NCI-H1436 treated with DMSO at 0.1 percent for 48 hours (cell line): Measurements from ENCODE around the gene TMEM163.

Experiments used
- DNase-seq: peaks from one replicate; lab custom pipeline; 2025; lab: John Stamatoyannopoulos, UW

Gene TMEM163

DNA sequence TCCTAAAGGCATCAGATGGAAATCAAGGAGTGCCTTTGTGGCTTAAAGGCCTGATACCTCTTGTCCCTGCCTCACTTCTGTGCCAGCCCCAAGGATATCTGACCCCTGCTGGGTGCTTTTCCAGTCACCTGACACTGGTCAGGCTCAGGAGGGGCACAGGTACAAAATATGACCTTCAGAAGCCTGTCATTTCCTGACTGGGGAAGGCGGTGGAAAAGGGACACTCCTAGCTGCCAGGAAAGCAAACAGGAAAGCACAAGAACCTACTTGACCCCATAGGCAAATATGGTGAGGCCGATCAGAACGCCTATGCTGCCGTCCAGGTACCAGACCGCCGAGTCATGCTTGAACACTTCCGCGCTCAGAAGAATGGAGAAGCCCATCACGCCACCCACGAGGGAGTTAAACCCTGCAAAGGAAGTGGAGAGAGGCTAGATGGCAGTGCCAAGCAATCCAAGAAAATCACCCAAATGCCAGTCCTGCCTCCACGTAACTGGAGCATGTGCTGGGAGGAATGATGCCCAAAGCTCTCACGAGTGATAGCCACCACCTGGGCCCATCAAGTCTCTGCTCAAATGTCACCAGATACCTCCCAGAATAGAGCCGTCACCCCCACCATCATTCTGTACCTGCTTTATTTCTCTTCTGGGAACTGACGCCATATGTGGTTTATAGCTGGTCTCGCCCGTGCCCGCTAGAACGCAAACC, 260.9 kb downstream of the TMEM163 start:
- no peak for DNase-seq

DNA sequence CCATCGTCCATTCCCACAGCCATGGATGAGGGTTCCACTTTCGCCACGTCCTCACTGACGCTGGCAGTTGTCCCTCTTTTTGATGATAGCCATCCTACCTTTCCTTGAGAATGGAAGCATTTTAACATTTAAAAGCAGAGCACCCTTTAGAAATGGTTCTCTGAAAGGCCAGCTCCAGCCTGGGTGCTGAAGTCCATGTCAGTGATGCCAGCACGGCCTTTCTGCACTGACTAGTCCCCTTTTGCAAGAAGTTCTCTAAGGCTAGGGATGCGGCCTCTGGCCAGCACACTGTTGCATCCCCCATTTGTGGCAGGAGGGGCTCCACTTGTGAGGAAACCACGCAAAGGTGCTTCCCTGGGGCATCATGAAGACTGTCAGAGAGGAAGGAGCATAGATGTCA, 261.4 kb downstream of the TMEM163 start:
- no peak for DNase-seq

DNA sequence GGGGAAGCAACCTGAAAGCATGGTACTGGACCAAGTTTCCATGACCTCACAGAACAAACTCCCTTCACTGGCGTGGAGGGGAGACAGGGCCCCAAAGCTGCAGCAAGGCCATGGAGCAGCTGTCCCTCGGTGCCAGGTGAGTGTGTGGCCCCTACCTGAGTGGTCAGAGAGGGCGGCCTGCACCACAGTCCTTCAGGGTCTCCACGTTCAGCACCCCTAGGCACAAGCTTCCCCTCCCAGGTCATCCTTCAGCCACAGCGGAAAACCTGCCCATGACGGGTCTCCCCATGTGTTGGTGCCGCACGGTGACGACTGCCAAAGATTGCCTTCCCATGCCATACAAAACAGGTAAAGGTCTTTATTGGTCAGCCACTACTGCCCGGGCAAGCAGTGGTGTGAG, 263.4 kb downstream of the TMEM163 start:
- no peak for DNase-seq

DNA sequence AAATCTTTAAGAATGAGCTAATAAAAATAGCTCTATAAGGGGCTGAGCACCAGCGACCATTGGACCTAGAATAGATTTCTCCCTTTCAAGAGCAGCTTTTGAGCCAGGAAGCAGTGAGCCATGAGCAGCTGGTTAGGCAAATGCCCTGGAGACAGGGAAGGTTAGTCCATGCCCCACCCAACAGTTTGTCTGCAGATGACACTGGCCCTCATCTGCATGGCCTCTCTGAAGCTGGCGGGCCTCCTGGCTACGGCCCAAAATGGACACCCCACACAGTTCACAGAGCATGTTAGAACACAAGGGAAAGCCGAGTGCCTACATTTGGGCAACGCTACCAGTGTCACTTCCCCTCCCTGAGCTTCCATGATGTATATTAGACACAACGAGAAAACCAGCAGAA, 263.9 kb downstream of the TMEM163 start:
- DNase-seq: no peak

DNA sequence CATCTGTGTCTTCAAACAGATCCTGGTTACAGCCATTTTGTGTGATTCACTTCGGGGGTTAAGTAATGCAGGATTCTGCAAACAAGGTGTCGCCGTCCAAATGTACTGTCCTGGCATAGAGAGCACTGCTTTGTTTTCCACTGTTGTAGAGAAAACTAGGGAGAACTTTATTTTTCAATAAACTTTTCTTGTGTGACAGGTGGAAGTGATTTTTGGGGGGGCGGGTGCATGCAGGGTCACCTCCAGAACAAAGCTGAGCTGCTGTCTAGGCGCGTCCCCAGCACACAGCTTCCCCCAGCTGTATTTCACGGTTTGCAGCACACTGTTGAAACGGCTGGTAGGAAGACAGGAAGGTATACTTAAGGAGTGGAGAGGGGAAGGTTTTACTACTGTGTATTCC, 264.4 kb downstream of the TMEM163 start:
- no peak for DNase-seq

DNA sequence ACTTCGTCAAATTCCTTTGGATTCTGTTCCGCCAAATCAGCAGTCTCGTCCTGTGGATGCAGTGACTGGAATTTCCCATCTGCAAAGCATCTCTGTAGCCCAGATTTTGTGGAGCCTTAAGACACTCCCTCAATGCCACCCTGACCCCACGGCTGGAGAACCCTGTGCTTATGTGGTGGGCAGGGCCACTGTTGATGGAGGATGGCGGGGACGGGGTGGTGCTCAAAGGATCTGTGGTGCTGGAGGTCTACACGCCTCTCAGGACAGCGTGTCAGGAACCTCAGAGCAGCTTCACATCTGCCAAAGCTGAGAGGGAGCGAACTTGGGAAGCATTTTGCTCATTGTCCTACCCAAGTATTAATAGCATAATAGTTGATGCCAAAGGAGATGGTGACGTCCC, 264.8 kb downstream of the TMEM163 start:
- DNase-seq: no peak

DNA sequence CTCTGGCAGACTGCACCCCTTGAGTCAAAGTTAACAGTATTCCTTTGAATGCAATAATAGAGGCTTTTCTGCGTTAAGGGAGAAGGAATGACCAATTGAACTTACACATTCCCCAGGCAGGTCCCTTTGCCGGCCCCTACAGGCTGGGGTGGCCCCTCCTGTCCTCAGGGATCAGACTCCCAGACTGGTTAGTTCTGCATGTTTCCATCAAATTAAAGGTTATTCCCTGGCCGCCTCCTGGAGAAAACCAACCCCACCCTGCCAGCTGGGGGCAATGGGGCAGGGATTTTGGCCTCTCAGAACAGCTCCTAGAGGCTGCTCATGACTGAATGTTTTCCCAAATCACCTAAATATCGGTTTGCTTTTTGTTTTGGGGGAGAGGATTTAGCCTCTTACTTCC, 265.3 kb downstream of the TMEM163 start:
- no peak for DNase-seq

DNA sequence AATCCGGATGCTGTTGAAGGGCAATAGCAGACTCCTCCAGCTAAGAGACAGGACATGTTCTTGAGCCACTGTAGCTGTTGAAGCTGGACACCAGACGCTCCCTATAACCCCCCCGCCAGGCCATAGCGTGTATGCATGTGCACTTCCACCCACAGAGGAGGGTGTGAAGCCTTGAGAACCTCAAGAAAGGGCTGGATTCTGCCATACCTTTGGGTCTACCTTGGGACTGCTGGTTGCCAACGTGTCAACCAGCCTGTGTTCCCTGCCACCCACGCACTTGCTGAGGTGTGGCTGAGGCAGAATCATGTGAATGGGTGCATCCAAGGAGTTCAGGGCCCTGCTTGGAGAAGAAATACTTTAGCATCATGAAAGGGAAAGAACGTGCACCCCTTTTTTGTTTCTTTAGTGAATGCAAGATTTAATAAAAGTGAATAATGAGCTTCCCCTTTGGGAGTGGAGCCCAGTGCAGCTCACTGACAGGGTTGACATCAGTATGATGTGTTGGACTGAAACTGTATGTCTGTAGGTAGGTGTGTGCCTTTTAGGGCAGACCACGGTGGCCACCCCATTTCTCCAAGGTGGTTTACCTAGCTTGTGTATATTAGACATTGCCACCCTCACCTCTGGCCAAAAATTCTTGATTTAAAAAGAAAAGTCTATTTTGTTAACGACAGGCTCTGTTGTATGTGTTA, 266.6 kb downstream of the TMEM163 start:
- DNase-seq: no peak

DNA sequence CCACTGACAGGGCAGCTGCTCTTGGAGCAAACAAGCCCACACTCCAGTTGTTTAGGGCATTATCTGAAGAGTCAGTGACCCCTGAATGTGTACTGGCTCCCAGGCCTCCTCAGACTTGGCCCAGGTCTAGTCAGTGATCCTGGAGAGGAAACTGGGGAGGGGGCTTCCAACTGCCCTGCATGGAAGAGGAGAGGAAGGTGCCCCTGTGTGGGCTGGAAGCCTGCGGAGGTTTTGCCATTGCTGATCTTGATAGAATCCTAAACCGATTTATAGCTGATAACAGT, 267.5 kb downstream of the TMEM163 start:
- DNase-seq: no peak

DNA sequence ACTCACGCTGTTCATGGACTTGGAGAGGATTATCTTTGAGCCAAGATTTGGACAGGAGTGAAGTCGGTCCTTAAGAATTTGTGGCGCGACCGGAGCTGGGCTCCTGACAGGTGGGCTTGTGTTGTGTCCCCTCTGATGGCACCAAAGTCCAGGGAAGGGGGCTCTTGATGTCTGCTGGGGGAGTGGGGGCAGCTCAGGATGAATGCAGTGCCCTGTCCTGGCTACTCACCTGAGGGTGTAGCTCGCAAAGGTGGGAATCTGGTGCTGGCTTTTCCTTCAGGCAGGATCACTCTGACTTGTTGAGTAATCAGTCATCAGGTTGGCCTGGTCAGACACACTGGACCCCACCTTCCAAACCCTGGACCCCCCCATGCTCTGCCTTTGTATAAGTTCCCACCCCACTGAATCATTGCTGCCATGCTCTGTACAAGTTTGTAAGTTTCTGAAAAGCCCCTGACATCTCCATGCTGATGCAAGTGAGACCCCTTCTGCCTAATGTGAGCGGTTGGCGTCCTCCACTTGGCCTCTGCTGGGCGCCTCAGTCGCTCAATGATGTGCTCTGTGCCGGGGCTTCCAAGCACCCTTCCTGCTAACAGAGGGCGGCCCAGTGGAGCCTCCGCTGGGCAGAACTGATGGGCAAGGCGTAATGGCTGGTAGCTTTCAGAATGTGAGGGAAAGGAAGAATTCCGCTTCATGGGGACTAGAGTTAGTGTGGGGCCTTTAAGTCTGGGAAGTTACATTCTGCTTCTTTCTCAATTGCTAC, 268.9 kb downstream of the TMEM163 start:
- DNase-seq: no peak

DNA sequence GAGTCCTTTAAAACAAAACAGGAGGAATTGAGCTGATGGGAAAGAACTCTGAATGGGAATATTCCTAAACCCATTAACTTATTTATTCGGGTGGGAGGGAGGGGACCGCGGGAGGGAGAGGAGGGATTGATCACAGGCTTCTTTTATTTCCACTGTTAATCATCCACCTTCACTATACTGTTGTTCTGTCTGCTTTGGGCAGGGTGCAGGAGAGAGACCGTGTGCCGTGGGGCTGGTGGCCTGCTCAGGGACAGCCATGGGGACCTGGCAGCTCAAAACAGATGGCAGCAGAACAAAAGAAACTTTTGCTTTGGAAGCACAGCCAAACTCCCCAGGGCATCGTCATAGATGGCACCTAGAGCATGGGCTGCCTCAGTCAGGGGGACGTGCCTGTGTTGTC, 269.6 kb downstream of the TMEM163 start:
- DNase-seq: no peak

DNA sequence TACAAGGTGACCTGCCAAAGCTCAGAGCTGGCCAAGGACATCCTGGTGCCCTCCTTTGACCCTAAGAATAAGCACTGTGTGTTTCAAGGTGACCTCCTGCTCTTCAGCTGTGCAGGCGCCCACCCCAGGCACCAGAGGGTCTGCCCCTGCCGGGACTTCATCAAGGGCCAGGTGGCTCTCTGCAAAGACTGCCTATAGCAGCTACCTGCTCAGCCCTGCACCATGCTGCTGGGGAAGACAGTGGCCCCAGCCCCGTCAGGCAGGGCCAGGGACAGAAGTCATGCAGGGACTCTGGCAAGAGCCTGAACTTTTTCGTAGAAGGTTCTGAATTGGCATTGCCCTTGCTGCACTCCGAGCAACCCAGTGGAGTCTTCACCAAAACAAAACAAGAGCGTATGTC, 270.1 kb downstream of the TMEM163 start:
- DNase-seq: no peak

DNA sequence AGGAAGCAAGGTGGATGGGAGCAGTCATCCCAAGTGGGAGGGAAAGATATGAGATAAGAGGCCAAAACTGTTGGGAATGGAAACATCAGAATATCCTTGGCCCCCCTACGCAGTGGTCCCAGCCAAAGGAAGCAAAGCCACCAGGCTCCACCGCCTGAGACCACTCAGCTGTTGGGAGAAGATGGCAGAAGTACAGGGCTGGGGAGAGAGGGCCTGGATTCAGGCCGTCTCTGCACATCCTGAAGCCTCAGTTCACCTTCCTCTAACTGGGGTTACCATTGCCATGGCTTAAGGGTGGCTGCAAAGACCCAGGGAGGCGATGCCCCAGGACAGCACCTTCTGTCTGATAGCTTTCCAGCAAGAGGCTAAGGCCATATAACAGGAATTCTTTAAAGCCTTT, 271.1 kb downstream of the TMEM163 start:
- no peak for DNase-seq

DNA sequence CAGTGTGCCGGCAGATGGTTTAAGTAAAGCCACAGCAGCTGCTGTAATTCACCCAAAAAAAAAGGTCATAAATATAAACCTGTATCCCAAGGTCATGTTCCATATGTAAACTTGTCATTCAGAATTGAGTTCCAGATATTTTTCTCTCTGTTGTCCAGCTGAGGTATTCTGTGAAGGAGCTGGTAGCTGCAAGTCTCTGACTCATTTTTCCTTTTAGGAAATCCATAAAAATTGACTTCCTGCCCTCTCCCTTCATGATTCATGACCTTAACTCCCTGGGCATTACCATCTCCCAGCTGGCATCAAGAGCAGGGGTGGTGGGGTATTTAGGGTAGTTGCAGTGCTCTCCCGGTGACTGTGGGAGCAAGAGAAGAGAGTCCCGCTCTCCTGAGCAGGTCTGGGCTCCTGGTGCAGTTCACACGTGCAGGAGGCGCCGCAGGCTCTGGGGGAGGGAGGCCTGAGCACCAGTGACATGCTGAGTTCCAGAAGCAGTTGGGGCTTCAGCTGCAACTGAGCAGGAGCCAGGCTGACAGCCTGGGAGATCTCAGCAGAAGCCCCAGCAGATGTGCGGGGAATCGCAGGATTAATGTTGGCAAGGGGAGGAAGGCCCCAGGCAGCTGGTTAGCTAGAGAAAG, 272.3 kb downstream of the TMEM163 start:
- DNase-seq: no peak

DNA sequence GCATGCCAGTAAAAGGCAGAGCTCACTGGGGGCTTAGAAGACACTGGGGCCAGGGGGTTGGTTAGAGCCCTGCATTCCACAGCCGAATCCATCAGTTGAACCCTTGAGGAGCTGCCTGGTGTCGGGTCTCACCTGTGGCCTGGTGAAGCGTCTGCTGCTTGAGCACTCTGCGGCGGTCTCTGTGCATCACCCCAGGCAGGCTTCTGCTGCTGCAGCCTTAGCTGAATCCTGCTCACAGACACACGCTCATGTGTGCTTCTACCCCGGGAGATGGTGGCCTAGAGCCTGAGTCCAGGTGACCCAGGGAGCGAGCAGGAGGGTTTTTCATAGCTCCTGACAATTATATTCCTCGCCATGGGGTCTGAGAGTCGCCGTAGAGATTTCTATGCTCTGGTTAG, 272.8 kb downstream of the TMEM163 start:
- no peak for DNase-seq

DNA sequence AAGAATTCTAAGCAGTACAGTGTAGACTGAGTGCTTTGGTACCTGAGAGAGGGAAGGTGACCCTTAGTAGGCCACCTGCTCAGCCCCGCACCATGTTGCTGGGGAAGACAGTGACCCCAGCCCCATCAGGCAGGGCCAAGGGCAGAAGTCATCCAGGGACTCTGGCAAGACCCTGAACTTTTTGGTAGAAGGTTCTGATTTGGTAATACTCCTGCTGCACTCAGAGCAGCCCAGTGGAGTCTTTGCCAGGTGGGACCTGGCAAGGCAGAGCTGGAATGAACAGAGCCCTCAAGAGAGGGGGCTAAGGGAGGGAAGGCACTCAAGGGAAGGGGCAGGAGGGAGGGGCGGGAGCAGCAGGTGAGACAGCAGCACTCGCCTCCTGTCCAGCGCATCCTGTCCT, 273.7 kb downstream of the TMEM163 start:
- no peak for DNase-seq

DNA sequence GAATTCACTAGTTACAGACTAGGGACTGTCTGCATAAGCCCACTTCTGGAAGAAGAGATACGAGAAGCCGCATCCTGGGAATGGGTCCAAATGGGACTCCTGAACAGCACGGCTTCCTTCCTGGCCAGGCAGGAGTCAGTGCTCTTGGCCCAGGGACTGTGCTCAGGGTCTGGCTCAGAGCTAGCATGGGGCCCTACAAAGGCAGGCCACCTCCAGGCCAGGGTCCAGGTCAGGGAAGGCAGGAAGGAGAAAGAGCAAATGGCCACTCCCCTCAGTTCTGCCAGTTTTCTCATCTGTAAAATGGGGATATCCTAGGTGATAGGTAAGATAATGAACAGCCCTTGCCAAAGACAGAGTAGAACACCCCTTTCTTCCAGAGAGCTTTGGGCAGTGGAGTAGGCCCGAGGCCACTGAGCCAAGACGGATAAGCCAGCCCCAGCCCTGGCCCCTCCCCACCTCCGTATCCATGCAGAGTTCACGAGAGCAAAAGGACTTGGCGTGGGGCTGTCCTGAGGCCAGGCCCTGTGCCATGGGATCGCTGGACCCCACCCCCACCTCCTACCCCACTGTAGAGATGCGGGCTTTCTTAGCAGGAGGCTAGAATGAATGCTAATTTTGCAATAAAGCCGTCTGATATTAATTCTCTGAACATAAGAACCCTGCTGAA, 274.9 kb downstream of the TMEM163 start:
- no peak for DNase-seq

DNA sequence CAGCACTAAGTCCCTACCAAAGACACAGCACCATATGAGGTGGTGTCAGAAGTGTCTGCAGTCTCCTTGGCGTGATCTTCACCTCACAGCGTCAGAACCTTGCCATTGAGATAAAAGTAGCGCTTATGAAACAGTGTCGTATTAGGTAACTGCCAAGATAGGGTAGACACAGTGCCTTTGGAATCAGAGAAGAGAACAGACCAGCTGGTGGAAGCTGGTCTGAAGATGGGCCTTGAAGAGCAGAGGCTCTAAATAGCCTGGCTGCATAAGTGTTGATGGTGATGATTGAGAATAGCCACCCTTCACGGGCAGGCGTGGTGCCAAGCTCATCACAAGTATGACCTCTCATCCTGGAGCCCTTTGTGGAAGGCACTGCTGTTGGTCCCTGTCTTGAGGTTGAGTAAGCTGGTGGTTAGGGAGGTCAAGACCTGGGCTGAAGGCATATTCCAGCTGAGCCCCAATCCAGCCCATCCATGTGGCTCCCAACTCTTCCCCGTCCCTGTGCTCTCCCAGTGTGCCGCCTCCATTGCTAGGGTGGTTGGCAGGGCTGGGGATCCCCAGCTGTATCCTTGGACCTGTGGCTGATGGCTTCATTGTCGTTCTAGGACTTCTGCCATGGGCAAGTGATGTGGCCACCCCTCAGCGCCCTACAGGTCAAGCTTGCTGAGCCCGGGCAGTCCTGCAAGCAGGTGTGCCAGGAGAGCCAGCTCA, 277.5 kb downstream of the TMEM163 start:
- DNase-seq: no peak

DNA sequence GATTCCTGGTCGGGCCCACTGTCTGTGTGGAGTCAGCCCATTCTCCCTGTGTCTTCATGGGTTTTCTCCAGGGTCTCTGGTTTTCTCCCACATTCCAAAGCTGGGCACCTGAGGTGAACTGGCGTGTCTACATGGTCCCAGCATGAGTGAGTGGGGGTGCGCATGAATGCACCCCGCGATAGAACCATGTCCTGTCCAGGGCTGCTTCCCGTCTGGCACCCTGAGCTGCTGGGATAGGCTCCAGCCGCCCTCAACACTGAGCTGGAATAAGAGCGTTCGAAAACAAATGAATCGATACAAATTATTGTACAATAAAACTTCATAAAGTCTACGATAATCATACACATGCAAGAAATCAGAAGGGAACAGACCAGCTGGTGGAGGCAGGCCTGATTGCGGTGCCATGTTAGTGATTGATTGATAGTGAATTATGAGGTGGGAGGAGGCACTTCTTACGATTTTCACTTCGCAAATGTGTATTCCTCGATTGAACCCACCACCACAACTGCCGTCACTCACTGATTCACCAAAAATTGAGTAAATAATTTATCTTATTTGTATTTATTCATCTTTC, 278.4 kb downstream of the TMEM163 start:
- no peak for DNase-seq

DNA sequence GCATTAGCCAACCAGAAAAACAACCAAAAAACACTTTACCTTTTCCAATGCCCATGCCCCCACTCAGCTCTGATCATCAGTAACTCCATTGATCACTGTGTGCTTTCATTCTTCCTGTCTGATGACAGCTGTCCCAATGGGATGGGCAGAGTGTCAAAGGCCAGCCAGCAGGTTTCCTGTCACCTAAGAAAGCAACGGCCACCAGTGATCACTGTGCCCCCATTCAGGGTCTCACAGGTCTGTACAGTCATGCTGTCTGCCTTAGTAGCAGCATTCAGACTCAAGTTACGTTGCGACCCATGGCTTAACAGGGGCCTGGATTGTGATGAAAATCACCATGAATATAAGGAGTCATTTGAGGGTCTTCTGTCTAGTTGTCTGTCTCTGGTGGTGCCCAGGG, 280.4 kb downstream of the TMEM163 start:
- no peak for DNase-seq

DNA sequence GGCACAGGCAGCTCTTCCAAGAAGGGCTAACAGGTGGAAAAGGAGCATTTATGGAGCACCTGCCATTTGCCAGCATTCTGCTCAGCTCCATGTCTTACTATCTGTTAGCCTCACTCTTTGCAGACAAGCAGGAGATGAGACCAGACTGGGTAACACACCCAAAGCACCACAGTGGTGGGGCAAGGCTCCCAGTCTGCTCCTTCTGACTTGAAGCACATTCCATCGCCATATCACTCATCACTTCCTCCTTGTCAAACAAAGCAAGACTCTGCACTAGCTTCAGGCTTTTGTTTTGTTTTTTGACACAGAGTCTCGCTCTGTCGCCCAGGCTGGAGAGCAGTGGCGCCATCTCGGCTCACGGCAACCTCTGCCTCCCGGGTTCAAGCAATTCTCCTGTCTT, 282.1 kb downstream of the TMEM163 start:
- no peak for DNase-seq
